ENCODE results near the gene MRAP.
"Not testable (repeated sequence)": the region's sequence is repeated elsewhere in the genome, so short reads cannot be mapped to it uniquely, and the experiment has no call there.

Gene MRAP

DNA sequence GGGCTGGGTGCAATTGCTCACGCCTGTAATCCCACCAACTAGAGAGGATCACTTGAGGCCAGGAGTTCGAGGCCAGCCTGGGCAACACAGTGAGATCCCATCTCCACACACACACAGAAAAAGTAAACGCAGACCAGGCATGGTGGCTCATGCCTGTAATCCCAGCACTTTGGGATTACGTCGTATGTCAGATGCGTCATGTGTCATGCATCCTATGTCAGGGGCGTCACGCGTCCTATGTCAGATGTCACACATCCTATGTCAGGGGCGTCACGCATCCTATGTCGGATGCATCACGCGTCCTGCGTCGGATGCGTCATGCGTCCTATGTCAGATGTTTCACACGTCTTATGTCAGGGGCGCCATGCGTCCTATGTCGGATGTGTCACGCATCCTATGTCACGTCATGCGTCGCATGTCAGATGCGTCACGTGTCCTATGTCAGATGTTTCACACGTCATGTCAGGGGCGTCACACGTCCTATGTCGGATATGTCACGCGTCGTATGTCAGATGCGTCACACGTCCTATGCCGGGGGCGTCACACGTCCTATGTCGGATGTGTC lies 1.5 kb downstream of the MRAP start:
- no peak for DNase-seq

DNA sequence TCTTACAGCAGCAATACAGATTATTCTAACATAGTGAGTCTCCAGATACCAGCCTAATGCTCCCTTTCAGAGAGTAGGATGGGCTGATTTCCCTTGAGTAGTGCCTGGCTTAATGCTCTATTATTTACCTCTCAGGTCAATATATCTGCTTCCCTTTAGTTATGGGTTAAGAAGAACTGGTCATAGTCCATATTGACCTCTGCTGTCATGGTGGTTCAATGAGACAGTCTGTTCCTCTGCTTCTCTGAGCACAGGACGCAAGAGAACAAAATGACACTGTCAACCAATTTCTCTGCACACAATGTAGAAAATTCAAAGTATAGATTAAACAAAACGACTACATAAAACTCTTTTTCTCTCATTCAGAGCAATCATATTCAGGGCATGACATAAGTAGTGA lies 2.9 kb downstream of the MRAP start:
- no peak for DNase-seq

DNA sequence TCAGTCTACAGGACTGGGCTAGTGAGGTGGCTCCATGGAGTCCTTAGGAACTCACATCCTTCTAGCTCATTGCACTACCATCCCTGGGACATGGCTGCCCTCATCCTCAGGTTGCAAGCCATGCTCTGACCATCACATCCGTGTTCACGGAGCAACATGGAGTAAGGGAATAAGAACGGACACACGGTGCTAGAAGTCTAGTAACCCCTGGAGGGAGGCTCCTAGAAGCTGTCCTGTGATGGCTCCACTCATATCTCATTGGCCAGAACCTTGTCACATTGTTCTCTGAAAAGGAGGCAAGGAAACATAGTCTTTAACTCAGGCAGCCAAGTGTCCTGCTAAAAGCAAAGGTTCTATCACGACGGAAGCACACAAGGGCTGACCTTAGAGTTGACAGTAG lies 3.9 kb downstream of the MRAP start:
- no peak for DNase-seq

DNA sequence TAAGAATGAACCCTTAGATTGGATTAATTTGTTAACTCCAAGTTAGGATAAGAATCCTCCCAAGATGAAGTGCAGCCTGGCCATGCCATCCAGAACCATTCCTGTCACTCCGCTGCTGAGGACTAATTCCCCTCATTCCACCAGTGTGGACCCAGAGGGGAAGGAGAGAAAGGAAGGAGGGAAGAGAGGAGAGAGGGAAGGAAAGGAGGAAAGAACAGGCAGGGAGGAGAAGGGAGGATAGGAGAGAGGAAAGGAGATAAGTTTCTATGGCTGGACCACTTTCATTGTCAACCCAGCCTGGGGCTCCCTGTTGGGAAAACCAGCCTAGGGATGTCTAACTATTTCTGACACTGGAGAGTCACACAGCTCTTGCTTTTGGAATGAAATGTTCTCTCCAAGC lies 4.7 kb downstream of the MRAP start:
- DNase-seq, result no peak

DNA sequence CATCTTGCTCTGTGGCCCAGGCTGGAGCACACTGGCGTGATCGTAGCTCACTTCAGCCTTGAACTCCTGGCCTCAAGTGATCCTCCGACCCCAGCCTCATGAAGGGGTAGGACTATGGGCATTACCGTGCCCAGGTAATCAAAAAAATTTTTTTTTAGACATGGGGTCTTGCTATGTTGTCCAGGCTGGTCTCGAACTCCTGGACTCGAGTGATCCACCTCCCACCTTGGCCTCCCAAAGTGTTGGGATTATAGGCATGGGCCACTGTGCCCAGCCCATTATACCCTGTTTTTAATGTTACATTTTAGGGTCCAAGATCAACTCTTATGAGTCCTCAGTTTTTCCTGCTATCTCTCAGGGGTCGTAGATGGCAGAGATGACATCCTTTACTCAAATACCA lies 6.3 kb downstream of the MRAP start:
- DNase-seq, result no peak

DNA sequence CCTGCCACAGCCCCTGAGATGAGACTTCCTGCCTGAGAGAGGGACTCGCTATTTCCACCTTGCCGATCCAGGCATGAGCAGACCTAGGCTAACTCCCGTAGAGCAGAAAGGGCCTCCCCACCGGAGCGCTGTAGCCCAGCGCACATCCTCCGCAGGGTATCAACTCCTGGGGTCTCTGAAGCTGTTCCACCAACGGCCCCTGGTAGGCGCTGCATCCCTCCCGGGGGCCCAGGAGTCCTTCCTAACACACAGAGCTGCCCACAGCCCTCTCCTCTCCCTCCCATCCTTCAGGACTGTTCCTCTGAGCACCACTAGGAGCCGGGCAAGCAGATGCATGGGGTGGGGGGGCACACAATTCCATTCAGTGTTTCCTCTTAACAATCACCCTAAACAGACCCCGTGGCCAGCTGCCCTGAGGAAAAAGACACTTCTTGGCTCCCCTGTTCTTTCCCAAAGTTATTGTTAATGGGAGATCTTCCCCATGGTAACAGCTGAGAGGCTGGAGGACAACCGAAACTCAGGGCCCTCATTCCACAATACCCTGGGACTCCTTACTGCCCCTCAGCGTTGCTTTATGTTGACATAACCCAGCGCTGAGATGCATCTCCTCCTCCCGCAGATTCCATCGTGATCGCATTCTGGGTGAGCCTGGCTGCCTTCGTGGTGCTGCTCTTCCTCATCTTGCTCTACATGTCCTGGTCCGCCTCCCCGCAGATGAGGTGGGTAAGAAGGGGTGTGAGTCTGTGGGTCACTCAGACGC lies 7.5 kb downstream of the MRAP start:
- DNase-seq, result no peak

DNA sequence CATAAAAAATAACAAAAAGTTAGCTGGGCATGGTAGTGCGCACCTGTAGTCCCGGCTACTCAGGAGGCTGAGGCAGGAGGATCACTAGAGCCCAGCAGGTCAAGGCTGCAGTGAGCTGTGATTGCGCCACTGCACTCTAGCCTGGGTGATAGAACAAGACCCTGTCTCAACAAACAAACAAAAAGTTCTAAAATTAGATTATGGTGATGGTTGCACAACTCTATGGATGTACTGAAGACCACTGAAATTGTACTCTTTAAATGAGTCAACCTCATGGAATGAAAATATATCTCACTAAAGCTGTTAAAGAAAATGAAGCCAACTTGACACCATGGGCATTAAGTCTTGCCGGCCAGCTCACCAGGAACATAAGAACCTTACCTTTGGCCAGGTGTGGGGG lies 9.1 kb downstream of the MRAP start:
- no peak for DNase-seq

DNA sequence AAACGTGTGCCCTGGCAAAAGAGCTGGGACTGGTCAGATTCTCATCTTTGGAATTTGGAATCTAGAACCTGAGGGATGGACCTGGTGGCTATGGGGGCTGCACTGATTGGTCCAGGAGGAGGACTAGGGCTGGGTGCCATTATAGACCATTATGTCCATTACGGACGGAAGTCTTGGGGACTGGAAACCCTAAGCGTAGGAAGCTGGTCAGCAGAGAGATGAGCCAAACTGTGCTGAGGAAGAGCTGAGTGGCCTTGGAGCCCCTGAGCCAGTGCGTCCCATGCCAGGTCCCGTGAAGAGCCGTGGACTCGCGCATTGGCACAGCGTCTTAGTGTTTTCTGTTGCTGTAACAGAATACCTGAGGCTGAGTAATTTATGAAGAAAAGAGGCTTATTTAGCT lies 10.0 kb downstream of the MRAP start:
- DNase-seq, result no peak

DNA sequence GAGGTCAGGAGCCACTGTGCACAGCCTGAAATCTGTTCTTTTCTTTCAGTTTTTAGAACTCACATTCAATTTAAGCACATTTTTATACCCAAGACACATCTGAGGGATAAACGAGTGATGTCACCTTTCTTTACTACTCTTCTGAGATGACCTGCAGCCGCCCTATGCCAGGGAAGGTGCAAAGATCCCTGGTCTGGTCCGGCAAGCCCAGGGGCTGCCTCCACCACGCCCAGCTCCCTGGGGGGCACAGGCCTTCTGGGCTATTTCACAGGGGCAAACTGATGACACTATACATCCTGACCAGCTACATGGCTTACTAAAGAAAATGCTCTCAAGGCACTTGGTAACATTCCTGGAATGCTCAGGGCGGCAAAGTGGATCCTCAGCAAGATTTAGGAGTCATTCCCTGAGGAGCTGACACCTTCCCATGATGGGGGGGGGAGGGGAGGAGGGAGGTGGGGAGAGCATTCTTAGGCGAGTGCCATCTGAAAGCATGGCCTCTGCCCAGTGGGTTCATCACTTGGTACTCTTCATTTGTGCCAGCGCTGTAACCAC lies 11.3 kb downstream of the MRAP start:
- DNase-seq, result no peak

DNA sequence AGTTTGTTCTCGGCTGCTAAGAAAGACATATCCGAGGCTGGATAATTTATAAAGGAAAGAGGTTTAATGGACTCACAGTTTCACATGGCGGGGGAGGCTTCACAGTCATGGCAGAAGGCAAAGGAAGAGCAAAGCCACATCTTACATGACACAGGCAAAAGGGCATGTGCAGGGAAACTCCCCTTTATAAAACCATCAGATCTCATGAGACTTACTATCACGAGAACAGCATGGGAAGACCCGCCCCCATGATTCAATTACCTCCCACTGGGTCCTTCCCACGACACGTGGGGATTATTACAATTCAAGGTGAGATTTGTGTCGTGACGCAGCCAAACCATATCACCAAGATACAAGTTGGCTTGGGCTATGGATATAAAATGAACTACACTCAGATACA lies 12.3 kb downstream of the MRAP start:
- not testable (repeated sequence) for DNase-seq

DNA sequence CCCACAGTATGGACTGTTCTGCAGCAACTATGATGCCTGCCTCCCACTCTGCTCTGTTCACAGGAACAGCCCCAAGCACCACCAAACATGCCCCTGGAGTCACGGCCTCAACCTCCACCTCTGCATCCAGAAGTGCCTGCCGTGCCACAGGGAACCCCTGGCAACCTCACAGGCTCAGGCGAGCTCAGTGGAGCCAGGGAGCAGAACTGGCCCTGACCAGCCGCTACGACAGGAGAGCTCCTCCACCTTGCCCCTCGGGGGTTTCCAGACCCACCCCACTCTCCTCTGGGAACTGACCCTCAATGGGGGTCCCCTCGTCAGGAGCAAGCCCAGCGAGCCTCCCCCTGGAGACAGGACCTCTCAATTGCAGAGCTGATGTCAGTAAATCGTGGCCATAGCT lies 13.0 kb downstream of the MRAP start:
- DNase-seq, result no peak

DNA sequence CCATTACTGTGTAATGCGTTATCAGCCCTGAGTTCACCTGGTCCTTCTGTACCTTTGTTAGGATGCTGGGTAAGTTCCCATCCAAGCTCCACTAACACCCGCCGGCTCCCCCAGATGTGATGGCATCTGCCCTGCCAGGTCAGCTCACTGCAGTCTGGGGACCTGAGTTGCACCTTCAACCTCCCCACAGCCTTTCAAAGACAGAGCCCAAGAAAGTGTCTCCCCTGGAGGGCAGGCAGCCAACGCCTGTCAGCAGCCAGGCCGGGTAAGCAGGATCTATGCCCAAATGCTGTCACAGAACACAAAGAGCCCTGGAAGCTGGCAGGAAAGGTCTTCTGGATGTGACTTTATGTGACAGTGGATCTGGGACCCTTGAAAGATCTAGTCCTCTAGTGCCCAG lies 13.7 kb downstream of the MRAP start:
- DNase-seq, result no peak

DNA sequence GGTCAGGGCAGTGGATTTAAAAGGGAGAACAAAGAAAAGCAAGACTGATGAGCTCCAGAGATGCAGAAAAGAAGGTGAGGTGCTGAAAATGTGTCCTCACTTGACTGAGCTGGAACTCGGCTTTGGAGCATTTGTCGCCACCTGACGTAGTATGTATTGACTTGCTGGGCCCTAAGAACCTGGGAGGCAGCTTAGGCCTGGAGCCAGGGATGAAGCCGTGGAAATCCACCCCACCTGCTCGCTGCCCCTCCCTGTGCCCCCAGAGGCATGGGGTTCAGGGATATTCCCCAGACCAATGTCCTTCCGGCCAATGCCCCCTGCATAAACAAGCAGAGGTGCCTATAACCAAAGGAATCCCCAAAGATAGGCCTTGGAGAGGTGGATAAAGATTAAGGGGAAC lies 14.3 kb downstream of the MRAP start:
- DNase-seq, result no peak

DNA sequence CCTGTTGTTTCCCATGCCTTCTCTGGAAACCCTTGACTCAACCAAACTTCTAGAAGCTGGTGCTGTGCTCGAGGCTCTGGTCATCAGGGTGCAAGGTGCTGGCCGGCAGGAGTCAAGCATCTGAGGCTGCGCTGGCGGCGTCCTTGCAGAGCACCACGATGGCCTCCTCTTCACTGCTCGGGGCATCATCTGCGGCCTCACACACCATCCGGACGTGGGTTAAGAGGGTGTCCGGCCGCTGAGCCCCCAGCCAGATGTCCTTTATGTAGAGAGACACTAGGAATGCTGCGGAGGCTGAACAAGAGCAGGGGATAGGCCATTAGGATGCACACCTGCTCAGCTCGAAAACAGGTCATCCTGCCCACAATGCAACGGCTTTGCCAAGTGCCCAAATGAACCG lies 16.2 kb downstream of the MRAP start:
- DNase-seq, result no peak

DNA sequence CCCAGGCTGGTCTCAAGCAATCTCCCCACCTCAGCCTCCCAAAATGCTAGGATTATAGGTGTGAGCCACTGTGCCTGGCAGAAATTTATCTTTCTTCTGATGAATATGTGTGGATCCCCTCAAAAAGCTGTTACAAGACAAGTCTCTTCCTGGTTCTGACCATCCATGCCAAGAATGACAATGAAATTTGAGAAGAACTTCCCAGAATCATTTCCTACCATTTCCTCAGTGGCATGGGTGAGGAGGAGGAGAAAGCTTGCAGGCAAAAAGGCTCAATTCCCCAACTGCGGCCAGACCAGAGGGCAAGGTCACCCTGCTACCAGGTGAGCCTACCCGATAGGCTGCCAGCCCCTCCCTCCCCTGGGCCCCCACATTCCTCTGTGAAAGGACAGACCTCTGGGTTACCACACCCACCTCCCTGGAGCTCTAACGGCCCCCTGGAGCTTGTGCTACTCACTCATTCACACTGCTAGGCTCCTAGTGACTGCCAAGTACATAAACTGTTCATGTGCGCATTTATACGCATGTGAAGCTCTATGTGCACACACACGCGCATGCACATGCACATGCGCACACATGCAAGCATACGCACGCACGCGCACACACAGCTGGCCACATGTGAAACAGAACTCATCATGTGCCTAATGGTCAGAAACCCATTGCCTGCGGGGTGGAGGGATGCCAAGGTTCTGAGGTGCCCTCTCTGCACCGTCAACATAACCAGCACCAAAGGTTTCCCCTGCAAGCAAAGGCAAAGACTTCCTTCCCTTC lies 17.0 kb downstream of the MRAP start:
- no peak for DNase-seq

DNA sequence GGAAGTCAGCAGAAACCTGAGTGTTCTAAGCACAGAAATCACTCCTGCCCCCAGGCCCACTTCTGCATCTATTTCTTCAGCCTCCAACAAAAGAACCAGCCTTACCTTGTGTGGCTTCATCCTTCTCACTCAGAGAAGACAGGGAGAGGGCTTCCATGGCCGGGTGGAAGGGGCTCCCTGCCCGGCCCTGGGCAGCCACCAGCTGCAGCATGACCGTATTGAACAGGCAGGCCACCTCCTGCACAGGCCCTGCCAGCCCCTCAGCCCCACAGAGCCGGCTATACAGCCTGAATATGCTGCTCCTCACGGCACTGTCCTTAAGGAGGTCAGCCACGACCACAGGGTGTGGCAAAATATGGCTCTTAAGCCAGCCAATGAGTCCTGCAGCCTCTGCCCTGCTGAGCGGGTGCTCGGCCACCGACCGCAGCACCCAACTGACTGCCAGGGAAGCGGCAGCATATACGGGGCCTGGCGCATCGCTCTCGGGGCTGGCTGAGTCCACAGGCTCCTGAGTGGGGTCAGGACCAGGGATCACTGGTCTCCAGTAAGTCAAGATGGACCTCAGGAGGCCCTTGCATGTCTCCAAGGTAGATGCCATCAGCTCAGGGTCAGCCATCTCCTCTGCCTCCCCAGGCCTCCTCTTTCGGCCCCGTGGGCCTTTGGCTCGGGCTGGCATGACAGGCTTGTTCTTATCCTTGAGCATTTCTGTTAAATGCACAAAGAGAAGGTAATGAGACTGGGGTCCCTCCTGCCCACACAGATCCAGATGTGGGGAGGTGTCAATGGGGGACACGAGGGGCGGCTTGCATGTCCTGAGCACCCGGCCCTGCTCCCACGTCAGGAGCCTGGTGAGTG lies 17.9 kb downstream of the MRAP start:
- DNase-seq, result no peak

DNA sequence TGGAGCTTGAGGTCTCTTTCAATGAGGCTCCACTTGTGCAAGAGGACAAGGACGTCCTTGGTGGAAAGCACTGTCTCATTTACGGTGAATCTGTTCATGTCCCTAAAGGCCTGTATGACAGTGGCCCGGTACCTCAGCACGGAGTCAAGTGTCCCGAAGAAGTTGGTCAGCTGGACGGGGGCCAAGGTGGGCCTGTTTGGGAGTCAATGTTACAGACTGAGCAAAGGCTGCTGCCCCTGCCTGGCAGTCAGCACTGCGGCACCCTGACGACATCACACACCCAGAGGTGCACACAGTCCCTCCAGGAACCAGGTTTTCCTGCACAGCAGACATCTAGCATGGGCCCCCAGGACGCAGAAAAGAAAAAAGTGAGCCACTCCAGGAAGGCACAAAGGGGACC lies 19.1 kb downstream of the MRAP start:
- DNase-seq, result no peak

DNA sequence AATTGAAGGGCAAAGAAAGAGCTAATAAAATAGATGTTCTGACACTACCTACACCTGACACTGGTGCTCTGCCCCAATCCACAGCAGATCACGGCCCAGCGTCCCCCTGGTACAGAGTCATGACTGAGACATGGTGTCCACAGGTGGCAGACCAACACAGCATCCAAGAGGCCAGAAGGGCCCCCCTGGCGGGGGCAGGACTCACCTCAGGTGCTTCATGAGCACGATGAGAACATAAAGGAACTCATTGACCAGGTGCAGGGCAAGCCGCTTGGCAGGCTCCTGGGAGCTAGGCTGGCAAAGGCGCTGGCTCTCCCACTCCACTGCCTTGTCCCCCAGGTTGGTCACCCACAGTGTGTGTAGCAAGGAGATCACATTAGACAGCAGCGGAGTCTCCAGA lies 20.4 kb downstream of the MRAP start:
- DNase-seq, result no peak

DNA sequence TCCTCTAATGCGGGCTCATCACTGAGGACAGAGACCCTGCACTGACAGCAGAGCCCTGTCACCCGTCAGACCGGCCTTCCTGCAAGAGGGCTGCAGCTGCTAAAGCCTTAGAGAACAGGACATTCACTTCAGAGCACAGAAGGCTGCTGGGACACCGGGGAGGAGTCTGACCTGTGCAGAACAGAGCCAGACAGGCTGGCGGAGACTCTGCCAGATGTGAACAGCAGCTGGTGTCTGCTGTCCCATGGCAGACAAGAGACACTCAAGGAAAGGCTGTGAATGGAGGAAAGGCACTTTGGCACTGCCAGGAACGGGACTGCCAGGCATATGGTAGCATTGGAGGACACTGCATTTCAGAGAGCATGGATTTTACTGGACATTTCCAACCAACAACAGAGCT lies 21.4 kb downstream of the MRAP start:
- DNase-seq, result no peak

DNA sequence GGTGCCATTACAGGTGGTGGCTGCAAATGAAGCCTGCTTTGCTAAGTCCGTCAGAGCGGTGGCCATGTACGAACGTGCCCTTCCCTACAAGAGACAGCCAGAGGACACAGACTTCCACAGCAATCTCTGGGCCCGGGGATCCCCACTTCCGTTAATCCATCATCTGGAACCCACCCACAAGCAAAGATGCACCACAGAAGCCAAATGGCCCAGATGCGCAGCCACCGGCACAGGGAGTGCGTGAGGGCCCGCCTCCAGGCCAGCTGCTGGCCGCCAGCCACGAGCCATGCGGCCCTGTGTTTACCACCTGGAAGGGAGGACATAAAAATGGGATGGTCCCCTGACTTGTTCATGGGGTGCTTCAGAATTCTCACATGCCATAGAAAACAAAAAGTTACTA lies 22.1 kb downstream of the MRAP start:
- no peak for DNase-seq

DNA sequence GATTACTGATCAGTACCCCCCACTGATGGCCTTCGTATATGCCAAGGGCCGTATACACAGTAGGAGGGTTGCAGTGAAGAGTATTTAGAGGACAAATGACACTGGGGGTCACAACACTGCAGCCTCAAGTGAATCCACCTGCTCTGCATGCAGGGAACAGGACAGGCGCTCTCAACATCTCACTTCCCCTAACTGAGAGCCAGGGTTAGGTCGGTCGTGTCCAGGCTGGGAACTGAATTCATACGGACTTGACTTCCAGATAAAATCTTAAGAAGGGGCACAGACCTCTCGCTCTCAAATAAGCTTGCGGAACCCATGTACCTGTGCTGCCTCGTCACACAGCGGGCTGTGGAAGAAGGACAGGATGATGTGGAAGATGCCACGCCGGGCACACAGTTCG lies 22.8 kb downstream of the MRAP start:
- no peak for DNase-seq

DNA sequence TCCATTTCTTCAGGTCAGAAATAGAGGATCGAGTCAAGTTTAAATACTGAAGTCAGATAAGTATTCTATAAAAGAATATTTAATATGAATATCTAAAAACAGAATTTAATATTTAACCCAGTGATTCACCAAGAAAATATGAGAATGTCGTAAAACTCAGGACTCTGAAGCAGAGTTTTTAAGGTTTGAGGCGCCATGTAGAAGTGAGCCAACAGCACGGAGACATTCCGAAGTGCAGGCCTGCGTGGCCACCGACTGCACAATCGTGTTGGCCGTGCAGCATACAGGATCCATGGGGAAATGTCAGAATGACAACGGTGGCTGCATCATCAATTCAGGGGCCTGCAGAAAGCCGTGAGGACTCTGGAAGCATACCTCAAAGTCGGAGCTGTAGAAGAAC lies 23.4 kb downstream of the MRAP start:
- no peak for DNase-seq

DNA sequence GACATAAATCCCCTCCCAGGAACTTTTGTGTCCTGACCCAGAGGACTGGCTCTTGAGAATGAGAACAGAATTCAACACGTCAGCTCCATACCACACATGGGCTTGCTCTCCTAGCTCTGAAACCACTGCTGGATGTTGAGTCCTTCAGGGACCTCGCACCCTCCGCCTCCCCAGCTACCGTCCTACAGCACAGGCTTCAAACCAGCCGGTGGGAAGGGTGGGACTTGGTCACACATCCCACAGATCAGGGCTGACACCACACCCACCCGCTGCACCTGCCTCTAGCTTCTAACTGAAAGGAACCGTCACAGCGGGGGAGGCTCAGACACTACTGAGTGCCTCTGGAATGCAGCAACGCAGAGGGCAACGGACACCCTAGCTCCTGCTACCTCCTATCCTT lies 24.0 kb downstream of the MRAP start:
- no peak for DNase-seq

All from CD4-positive, alpha-beta T cell treated with Interleukin-4 for 4 hours (primary cell).